SIG-M5 (cell line): ENCODE data around the gene CDC42SE2.
A peak's percentile ranks its signal among the peaks of the same experiment; 100 is the strongest.
"Not testable (repeated sequence)": the region's sequence is repeated elsewhere in the genome, so short reads cannot be mapped to it uniquely, and the experiment has no call there.

Experiments
- DNase-seq: peaks from one replicate; lab custom pipeline; 2025; lab: John Stamatoyannopoulos, UW

The CDC42SE2 gene

DNA sequence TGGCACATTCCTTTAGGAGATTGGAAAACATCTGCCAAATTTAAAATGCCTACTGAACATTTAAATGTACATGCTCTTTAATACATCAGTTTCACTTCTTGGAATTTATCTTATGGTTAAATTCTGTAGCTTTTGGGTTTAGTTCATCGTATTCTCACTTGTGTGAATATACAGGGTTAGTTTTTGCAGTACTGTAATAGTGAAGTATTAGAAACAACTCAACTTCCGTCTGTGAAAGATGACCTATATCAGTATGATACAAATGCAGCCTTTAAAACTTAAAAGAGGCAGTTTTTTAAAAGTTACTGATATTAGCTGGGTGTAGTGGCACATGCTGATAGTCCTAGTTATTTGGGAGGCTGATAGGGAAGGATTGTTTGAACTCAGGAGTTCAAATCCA, 57.2 kb downstream of the CDC42SE2 start:
- DNase-seq: no peak

DNA sequence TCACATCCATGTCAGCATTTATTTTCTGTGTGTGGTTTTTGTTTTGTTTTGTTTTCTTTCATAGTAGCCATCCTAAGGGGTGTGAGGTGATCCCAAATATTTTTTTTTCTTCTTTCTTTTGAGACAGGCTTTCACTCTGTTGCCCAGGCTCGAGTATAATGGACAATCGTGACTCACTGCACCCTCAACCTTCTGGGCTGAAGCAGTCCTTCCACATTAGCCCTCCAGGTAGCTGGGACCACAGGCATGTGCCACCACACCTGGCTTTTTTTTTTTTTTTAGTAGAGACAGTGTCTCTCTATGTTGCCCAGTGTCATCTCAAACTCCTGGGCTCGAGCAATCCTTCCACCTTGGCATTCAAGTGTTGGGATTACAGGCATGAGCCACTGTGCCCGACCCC, 59.1 kb downstream of the CDC42SE2 start:
- no peak for DNase-seq

DNA sequence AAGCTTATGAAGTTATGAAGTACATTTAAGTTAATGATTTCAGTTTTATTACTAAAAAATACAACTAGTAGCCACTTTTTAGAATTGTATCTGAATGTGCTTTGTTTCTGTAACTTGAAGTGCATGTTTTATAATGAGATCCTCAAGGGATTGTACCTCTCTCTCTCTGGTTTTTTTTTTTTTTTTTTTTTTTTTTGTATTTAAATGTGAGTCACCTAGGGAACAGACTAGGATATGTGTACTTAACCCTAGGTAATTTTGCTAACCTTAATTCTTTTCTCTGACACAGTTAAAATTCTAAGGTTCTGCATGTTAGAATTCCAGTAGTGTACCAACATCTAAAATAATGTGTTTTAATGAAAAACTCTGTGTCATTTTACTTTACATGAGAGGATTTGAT, 59.5 kb downstream of the CDC42SE2 start:
- no peak for DNase-seq

DNA sequence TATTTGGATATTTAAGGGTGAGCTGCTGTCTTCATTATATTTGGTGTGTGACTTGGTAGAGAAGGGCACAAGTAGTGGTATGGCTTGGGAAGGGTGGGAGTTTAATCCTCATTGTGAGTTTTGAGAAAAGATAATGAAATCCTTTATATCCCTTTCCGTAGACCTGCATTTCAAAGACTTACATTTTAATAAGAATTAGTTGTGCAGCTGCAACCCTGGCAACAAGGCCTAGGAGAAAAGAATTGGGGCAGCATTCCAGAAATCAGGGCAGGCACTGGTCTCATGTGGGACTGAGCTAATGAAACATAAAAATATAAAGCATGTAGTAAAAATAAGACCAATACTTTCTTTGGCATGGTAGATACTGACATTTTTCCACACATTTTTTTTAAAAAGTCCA, 60.5 kb downstream of the CDC42SE2 start:
- no peak for DNase-seq

DNA sequence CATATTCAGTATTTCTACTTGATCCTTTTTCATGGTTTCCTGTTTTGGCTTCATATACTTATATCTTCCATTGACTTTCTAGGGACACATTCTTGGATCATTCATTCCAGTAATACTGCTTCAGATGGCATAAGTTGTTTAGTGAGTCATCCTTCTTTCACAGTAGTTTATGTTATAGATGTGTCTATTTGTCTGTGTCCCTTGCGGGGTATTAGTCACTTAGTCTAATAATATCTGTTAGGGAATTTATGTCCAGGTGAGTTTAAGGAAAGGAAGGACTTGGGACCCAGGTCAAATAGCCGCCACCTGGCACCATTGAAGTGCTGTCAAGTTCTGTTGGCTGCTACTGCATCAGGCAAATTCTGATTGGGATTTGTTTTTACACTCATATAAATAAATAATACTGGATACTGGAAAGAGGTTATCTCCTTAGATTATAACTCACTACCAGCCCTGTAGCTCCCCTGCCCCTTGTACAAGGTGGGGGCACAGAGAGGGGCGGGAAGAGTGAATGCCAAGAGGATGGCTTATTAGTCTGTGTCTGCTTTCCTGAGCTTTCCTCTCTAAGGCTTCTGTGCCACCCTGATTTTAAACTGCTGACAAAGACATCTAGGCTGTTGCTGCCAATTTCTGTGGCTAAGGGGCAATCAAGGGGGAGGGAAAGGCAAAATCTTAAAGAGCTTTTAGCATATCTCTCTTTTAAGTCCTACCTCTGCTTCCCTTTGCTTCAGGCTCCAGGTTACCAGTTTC, 64.9 kb downstream of the CDC42SE2 start:
- no peak for DNase-seq

DNA sequence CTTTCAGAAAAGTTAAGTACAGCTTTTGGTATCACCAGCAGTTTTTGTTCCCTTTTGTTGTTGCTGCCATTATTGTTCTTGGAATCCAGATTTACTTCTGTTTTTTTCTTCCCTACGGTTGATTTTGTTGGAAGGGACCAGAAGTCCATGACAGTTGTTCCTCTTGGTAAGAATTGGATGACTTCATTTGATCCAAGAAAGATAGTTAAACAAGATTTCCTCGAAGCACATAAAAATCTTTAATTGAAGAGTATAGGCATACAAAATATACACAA, 65.4 kb downstream of the CDC42SE2 start:
- DNase-seq: no peak

DNA sequence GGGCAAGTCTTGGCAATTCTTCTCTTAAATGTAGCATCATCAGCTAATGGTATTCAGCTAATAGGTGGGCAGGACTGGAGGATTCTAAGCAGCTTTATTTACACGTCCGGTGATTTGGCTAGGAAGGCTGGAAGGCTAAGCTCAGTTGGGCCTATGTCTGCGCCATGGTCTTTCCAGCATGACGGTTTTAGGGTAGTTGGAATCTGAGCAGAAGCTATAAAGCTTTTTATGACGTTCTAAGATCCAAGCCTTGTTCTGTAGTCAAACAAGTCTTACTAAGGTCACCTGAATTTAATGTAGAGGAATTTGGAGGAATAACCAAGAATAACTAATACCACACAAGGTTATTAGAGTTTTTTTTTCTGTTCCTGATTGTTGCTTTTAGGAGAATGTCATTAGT, 66.2 kb downstream of the CDC42SE2 start:
- DNase-seq: no peak

DNA sequence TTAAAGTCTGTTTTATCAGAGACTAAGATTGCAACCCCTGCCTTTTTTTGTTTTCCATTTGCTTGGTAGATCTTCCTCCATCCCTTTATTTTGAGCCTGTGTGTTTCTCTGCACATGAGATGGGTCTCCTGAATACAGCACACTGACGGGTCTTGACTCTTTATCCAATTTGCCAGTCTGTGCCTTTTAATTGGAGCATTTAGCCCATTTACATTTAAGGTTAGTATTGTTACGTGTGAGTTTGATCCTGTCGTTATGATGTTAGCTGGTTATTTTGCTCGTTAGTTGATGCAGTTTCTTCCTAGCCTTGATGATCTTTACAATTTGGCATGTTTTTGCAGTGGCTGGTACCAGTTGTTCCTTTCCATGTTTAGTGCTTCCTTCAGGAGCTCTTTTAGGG, 71.9 kb downstream of the CDC42SE2 start:
- not testable (repeated sequence) for DNase-seq

DNA sequence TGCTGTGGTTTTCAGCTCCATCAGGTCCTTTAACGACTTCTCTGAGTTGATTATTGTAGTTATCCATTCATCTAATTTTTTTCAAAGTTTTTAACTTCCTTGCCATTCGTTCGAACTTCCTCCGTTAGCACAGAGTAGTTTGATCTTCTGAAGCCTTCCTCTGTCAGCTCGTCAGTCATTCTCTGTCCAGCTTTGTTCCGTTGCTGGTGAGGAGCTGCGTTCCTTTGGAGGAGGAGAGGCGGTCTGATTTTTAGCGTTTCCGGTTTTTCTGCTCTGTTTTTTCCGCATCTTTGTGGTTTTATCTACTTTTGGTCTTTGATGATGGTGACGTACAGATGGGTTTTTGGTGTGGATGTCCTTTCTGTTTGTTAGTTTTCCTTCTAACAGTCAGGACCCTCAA, 72.9 kb downstream of the CDC42SE2 start:
- DNase-seq: not testable (repeated sequence)

DNA sequence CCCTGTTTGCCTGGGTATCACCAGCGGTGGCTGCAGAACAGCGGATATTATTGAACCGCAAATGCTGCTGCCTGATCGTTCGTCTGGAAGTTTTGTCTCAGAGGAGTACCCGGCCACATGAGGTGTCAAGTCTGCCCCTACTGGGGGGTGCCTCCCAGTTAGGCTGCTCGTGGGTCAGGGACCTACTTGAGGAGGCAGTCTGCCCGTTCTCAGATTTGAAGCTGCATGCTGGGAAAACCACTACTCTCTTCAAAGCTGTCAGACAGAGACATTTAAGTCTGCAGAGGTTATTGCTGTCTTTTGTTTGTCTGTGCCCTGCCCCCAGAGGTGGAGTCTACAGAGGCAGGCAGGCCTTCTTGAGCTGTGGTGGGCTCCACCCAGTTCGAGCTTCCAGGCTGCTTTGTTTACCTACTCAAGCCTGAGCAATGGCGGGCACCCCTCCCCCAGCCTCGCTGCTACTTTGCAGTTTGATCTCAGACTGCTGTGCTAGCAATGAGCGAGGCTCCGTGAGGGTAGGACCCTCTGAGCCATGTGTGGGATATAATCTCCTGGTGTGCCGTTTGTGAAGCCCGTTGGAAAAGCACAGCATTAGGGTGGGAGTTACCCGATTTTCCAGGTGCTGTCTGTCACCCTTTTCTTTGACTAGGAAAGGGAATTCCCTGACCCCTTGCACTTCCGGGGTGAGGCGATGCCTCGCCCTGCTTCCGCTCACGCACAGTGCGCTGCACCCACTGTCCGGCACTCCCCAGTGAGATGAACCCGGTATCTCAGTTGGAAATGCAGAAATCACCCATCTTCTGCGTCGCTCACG, 73.6 kb downstream of the CDC42SE2 start:
- DNase-seq: not testable (repeated sequence)

DNA sequence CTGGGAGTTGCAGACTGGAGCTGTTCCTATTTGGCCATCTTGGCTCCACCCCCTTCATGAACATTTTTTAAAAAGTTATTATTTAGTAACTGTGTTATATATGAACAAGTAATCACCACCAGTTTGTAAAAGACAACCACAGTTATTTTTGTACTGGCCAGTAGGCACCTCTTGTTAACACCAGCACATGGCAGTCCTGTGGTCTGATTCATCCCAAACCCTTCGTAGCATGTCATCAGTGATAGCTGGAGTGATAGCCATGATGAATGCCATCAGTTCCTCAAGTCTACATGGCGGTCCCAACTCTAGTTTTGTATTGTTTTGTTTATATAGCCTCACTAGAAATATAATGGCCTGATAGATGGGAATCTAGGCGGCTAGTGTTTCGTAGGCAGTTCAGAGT, 74.2 kb downstream of the CDC42SE2 start:
- DNase-seq: no peak

DNA sequence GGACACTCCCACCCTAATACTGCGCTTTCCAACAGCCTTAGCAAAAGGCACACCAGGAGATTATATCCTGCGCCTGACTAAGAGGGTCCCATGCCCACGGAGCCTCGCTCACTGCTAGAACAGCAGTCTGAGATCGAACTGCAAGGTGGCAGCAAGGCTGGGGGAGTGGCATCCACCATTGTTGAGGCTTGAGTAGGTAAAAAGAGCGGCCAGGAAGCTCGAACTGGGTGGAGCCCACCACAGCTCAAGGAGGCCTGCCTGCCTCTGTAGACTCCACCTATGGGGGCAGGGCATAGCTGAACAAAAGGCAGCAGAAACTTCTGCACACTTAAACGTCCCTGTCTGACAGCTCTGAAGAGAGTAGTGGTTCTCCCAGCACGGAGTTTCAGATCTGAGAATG, 80.4 kb downstream of the CDC42SE2 start:
- not testable (repeated sequence) for DNase-seq

DNA sequence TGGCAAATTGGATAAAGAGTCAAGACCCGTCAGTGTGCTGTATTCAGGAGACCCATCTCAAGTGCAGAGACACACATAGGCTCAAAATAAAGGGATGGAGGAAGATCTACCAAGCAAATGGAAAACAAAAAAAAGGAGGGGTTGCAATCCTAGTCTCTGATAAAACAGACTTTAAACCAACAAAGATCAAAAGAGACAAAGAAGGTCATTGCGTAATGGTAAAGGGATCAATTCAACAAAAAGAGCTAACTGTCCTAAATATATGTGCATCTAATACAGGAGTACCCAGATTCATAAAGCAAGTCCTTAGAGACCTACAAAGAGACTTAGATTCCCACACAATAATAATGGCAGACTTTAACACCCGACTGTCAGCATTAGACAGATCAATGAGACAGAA, 82.4 kb downstream of the CDC42SE2 start:
- DNase-seq: not testable (repeated sequence)

DNA sequence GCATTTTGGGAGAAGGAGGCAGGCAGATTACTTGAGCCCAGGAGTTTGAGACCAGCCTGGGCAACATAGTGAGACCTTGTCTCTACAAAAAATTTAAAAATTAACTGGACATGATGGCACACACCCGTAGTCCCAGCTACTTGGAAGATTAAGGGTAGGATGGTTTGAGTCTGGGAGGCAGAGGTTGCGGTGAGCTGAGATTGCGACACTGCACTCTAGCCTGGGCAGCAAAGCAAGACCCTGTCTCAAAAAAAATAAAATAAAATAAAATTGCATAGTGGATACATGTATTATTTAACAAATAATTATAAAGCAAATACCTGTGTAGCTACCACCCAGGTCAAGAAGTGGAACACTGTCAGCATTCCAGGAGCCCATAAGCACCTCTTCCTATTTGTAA, 90.1 kb downstream of the CDC42SE2 start:
- DNase-seq: no peak

DNA sequence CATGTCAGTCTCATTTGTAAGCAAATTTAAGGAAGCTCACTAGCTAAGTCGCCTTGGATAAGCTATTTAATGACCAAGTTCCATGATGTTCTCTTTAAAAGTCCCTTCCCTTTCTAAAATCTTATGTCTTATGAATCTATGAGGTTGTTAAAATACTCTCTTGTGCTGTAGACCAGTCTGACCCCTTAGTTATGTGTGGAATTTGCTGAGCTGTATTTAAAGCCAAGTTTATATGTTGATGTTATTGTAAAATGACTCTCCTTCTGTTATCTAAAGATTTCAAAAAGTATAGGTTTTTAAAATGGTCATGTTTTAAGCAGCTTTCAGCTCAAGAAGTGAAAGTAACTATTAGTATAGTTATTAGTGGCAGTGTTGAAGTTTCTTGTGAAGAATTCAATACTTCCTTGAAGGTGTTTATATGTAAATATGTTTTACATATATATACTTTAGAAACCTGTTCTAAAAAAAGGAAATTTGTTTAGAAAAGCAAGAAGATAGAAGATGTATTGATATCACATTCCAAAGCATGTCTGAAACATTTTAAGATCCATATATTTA, 92.2 kb downstream of the CDC42SE2 start:
- DNase-seq: no peak

DNA sequence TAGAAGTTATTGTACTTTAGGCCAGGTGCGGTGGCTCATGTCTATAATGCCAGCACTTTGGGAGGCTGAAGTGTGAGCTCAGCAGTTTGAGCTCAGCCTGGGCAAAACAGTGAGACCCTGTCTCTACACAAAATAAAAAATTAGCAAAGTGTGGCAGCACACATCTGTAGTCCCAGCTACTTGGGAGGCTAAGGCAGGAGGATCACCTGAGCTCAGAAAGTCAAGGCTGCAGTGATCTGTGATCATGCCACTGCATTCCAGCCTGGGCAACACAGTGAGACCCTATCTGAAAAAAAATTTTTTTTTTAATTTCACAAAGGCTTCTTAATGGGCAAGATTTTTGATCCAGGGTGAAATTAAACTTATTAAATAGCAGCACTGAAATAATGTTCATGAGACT, 92.8 kb downstream of the CDC42SE2 start:
- no peak for DNase-seq

DNA sequence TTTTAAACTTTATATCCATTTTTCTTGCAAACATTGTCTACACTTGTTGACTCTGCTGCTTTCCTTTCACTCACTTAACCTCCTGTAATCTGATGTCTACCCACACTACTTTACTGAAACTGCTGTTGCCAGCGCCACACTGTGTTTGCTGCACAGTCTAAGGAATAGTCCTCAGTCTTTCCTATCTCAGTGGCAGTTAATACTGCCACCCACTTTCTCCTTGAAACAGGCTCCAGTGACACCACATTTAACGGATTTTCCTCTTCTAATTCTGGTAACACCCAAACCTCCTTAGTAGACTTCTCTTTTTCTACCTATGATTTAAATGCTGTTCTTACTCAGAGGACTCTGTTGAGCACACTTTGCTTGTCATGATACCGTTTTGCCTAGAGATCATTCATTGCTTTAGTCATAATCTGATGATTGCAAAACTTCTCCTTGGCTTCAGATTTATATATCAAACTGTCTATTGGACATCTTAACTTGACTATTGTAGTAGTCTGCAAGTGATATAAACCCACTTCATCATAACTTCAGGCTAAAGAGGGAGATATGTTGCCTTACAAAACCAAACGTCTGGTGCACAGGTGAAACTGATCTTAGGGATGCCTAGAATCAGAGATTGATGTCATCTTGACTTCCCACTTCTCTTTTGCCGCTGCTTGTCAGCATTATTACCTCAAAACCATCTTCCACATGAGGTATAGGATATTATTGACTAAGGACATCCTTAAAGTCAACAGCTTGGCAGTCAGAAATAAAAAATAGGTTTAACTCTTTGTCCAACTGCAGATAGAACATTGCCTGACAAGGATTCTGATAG, 94.1 kb downstream of the CDC42SE2 start:
- peak; percentile 48 for DNase-seq

DNA sequence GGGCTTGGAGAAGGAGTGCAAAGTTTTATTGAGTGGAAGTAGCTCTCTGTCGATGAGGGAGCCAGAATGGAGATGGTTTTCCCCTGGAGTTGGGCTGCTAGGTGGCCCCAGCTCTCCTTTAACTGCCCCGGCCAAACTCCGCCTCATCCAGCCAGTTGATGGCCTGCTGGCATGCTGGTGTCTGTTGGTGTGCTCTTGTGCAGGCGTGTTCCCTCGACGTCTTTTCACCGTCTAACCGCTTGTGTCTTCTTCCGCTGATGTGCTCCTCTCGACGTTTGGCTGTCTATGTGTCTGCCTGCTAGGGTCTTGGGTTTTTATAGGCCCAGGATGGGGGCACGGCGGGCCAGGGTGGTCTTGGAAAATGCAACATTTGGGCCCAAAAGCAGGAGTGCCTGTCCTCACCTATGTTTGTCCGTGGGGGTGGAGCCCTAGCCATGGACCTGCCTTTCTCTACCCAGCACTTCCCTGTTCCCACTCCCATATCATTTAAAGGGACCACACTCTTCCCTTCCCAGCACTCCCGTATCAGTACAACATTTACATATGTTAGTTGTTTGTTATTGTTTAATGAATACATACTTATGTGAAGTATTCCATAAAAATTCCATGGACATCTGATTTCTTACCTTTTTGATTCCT, 97.9 kb downstream of the CDC42SE2 start:
- DNase-seq: no peak

DNA sequence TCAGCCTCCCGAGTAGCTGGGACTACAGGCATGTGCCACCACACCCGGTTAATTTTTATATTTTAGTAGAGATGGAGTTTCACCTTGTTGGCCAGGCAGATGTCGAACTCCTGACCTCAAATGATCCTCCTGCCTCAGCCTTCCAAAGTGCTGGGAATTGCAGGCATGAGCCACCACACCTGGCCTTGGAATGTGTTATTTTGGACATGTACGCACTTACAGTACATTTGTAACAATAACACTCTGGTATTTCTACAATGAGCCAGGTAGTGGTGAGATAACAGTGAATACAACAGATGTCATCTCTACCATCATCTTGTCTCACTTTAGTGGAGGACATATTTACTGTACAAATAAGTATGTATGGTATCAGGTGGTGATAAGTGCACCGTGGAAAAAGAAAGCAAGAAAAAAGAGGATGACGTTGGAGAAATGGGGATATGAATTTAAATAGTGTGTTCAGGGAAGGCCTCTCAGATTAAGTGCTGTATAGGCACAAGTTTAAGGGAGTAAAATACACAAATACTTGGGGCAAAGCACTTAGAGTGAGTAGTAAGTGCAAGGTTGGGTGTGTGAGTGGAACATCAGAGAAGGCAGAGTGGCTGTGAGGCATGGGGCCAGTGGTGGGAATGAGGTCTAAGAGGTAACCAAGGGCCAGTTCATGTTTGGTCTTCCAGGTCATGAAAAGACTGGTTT, 100.1 kb downstream of the CDC42SE2 start:
- DNase-seq: no peak

DNA sequence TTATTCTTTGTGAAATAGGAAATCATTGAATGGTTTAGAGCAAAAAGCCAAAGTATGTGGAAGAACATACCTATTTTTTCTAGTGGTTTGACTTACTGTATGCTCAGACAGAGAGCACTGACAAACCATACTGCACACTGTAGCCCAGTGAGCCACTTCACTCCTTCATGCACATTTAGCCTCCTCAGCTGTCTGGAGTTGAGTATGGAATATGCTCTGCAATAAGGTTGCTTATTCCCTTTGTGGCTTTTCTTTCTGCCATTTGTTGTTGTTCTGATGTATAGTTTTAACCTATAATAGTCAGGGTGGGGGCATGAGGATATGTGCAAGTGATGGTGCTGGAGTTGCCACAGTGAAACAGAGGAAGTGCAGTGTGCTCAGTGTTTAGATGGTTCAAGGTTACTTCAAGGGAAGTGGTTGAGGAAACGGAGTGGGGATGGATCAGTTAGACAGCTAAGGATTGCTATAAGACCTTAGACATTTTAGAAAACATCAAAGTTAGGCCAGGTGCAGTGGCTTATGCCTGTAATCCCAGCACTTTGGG, 100.7 kb downstream of the CDC42SE2 start:
- no peak for DNase-seq

DNA sequence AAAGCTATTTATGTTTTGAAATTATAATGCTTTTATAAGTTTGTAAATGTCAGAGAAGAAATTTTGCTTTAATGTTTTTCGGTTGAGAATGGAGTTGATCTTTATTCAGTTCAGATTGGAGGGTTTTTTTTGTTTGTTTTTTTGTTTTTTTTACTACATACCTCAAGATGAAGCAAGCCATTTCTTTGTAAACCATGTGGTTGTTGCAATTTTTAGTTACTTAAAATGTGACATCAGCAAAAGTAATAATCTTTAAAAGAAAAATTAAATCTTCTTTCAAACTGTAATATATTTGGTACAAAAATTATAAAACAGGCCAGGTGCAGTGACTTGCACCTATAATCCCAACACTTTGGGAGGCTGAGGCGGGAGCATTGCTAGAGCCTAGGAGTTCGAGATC, 102.6 kb downstream of the CDC42SE2 start:
- DNase-seq: no peak
